AG04449 (cell line): ENCODE results near the gene NIFK.
"Not testable (repeated sequence)": the region's sequence is repeated elsewhere in the genome, so short reads cannot be mapped to it uniquely, and the experiment has no call there.

Experiments
- CTCF ChIA-PET: fragments of 350-600 bp; formaldehyde crosslinking; extraction: SDS; loops from one replicate; lab custom pipeline; 2021; ENCODE audit warnings: antibody characterized with exemption; lab: Yijun Ruan, JAX
- POLR2A ChIA-PET: fragments of 400-600, 350-600 bp; formaldehyde crosslinking; extraction: SDS; loops from one replicate; lab custom pipeline; 2020; ENCODE audit warnings: antibody characterized with exemption, inconsistent platforms; lab: Yijun Ruan, JAX
- DNase-seq: peaks from one replicate; pipeline ENCODE4 v3.0.0-alpha.2; 2010; ENCODE audit warnings: low read depth, low spot score
- H3K4me3 ChIP-seq: 2 replicates; pipeline ENCODE4 v1.5.1; 2011; ENCODE audit warnings: low read depth, mild to moderate bottlenecking, control low read depth, low read length
- TF ChIP-seq, protein P1 (sequence below): IDR thresholded peaks from one replicate; pipeline ENCODE4 v1.5.1; 2011; ENCODE audit warnings: mild to moderate bottlenecking, moderate library complexity, low read length, control low read depth, inconsistent platforms; ENCODE audit not compliant: insufficient read depth; ENCODE audit errors: missing control alignments

Gene NIFK

DNA sequence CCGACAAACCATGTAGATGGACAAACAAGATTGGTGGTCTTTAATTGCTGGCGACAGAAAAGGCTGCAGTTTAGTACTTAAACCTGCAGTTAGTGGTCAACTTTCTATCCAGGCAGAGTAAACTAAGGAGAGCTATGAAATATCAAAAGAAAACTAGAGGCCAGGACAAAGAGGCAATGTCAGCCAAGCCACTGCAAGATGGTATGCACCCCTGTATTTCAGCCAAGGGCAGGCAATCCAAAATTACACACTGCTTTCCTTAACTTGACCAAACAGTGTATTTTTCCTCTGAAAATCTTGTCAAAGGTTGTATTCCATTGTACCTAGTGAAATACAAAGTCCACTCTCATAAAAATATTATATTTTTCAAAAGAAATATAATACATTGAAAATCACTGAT lies 9.3 kb downstream of the NIFK start:
- TF ChIP-seq, protein P1, sequence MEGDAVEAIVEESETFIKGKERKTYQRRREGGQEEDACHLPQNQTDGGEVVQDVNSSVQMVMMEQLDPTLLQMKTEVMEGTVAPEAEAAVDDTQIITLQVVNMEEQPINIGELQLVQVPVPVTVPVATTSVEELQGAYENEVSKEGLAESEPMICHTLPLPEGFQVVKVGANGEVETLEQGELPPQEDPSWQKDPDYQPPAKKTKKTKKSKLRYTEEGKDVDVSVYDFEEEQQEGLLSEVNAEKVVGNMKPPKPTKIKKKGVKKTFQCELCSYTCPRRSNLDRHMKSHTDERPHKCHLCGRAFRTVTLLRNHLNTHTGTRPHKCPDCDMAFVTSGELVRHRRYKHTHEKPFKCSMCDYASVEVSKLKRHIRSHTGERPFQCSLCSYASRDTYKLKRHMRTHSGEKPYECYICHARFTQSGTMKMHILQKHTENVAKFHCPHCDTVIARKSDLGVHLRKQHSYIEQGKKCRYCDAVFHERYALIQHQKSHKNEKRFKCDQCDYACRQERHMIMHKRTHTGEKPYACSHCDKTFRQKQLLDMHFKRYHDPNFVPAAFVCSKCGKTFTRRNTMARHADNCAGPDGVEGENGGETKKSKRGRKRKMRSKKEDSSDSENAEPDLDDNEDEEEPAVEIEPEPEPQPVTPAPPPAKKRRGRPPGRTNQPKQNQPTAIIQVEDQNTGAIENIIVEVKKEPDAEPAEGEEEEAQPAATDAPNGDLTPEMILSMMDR = no peak
- no peak for DNase-seq
- ChIA-PET CTCF (interaction anchor here (0.9 to 1.6 kb wide), 2 partner anchors 196 to 221 kb away, joined by 3 to 6 read pairs; partner anchors contain the start of gene RNU4ATAC), POLR2A (no interaction called here)
- no peak overlapping the region for H3K4me3 ChIP-seq

DNA sequence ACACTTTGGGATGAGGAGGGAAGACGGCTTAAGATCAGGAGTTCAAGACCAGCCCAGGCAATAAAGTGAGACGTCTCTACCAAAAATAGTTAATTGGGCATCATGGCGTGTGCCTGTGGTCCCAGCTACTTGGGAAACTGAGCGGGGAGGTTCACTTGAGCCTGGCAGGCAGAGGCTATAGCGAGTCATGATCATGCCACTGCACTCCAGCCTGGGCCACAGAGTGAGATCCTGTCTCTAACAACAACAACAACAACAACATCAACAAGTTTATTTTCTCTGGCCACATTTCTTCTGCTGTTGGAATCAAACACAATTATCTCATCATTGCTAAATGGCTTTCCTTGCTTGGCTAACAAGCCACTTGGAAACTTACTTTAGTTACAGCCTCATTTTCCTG lies 13.4 kb downstream of the NIFK start:
- POLR2A ChIA-PET = no interaction called here
- no peak overlapping the region for H3K4me3 ChIP-seq
- CTCF ChIA-PET = interaction anchor here (1.7 to 2.2 kb wide), 2 partner anchors 10 to 127 kb away, joined by 4 to 5 read pairs; no protein-coding TSS in a partner anchor
- TF ChIP-seq, protein P1 = no peak
- DNase-seq = no peak

DNA sequence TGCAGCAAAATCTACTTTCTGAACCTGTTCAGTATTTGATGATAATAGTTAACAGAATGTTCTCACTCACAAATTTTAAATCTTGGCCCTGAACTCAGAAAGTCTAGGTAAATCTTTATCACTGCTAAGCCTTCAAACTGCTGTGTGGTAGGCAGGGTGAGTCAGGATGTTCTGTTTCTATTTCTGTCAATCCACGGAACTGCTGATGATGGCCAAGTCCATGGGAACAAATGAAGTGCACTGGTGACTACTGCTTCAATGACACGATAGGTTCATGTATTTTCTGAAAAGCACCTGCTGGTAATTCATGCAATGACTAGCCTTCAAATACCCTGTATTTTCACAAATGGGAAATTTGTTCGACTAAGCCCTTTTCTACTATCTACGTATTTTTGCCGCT lies 14.2 kb downstream of the NIFK start:
- ChIA-PET CTCF (interaction anchor here (0.5 to 1.7 kb wide), 5 partner anchors 8 to 319 kb away, joined by 3 to 7 read pairs (median 3); partner anchors contain the start of genes CLASP1 and RNU4ATAC), POLR2A (interaction anchor here (1.2 to 4.8 kb wide), 2 partner anchors 15 to 191 kb away, joined by 6 to 33 read pairs; partner anchors contain the start of genes NIFK and RNU4ATAC)
- peak; percentile 40 for DNase-seq
- no peak overlapping the region; the same call in 1 of the 2 replicates for H3K4me3 ChIP-seq
- TF ChIP-seq, protein P1 = no peak

- TF ChIP-seq, protein P1 = no peak
- peak; percentile 74 for DNase-seq
- ChIA-PET CTCF (interaction anchor here (0.5 to 1.7 kb wide), 8 partner anchors 9 to 319 kb away, joined by 3 to 7 read pairs (median 4); partner anchors contain the start of genes CLASP1, NIFK and RNU4ATAC), POLR2A (interaction anchor here (0.7 to 4.8 kb wide), 4 partner anchors 15 to 193 kb away, joined by 3 to 33 read pairs (median 4); partner anchors contain the start of genes NIFK and RNU4ATAC)
- H3K4me3 ChIP-seq = peak overlapping the region; percentile 12; the same call in 1 of the 2 replicates
Measured at GRCh38 chr2:121721926-121722325, 14.7 kb downstream of the NIFK start.

GRCh38 chr2:121717529-121717928 lies 19.1 kb downstream of the NIFK start:
- ChIA-PET CTCF (interaction anchor here (1.5 to 3.9 kb wide), 4 partner anchors 39 to 315 kb away, joined by 5 to 25 read pairs (median 15); partner anchors contain the start of gene RNU4ATAC), POLR2A (no interaction called here)
- TF ChIP-seq, protein P1 = no peak
- no peak overlapping the region for H3K4me3 ChIP-seq
- DNase-seq = no peak

DNA sequence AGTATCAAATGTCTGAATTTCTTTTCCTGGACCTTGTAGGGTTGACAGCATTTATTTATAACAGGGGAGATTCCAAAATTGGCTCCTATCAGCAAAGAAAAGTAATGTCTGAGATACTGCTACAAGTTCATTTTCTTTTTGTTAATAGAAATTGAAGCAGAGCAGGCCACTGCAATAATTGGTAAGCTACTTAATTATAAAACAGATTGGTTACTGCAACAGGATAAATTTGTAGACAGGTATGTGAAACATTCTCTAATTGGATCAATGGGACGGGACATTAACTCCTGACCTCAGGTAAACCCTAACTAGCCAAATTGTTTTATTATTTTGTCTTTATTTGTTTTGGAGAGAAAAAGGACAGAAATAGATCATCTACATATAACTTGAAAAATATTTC lies 20.5 kb downstream of the NIFK start:
- ChIA-PET CTCF (interaction anchor here (0.7 to 1.1 kb wide), 3 partner anchors 11 to 315 kb away, joined by 3 read pairs; no protein-coding TSS in a partner anchor), POLR2A (interaction anchor here (1.2 kb wide), 1 partner anchor 185 kb away, joined by 3 read pairs; the partner anchor contains the start of gene RNU4ATAC)
- TF ChIP-seq, protein P1 = no peak
- no peak overlapping the region for H3K4me3 ChIP-seq
- DNase-seq = no peak

DNA sequence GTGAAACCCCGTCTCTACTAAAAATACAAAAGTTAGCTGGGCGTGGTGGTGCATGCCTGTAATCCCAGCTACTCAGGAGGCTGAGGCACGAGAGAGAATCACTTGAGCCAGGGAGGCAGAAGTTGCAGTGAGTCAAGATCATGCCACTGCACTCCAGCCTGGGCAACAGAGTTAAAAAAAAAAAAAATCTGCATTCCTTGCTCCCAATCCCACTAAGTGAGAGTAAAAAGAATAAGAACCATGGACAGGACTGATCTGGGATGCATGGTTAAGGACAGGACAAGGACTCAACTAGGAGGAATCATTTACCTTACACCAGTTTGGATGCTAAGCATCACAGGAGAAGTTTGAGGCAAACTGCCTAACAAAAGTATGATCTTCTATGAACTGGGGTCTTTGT lies 25.2 kb downstream of the NIFK start:
- ChIA-PET POLR2A (interaction anchor here (0.6 kb wide), 1 partner anchor 12 kb away, joined by 3 read pairs; no protein-coding TSS in a partner anchor), CTCF (interaction anchor here (0.6 to 1.0 kb wide), 2 partner anchors 115 to 181 kb away, joined by 3 to 5 read pairs; partner anchors contain the start of gene RNU4ATAC)
- DNase-seq, H3K4me3 ChIP-seq: not testable (repeated sequence)
